Measurements from ENCODE around the gene ZPBP2. TPM values are rescaled to one million over a fixed set of nuclear protein-coding genes. Genes with fewer than 3 reads are reported as not detected.
"Not testable (repeated sequence)": the region's sequence is repeated elsewhere in the genome, so short reads cannot be mapped to it uniquely, and the experiment has no call there.

Gene ZPBP2
- total RNA-seq, 6 experiments from 2014 or later = not detected

GRCh38 chr17:39898088-39898487 is 30.1 kb downstream of the ZPBP2 start:
- 91% methylated on average over 4 of the region's 4 CpGs for WGBS (ENCODE audit: insufficient coverage, low coverage, low lambda C conversion rate, missing lambda C conversion rate)
- DNase-seq (no peak), ATAC-seq (no peak)
- no peaks in the 10 kb centered on the region for H3K4me1 ChIP-seq
- intact Hi-C loops (cut with DNase I) = no loop called here
- no peaks in the 10 kb centered on the region for H3K27me3 ChIP-seq
- TF ChIP-seq POLR2A (IDR thresholded peaks at IDR 0.05) = no peak
- TF ChIP-seq CTCF (IDR thresholded peaks at IDR 0.05) = no peak
- no peak overlapping the region for H3K27ac ChIP-seq
- H3K4me3 ChIP-seq = no peak overlapping the region
- H3K9me3 ChIP-seq = no peaks in the 10 kb centered on the region
- H3K36me3 ChIP-seq = no peaks in the 10 kb centered on the region

- Histone ChIP-seq H3K9me3 (no peaks in the 10 kb centered on the region), H3K4me3 (no peak overlapping the region), H3K27ac (no peak overlapping the region), H3K4me1 (no peaks in the 10 kb centered on the region), H3K36me3 (peaks cover 0 to 9% (median 2%) of the 10 kb centered on the region in 4 donors), H3K27me3 (no peaks in the 10 kb centered on the region)
- ATAC-seq (no peak), DNase-seq (no peak)
- intact Hi-C loops (cut with DNase I) = no loop called here
- TF ChIP-seq CTCF (IDR thresholded peaks at IDR 0.05) (no peak), POLR2A (IDR thresholded peaks at IDR 0.05) (no peak)
These were observed 31.2 kb downstream of the ZPBP2 start for GRCh38 chr17:39899215-39899614.

- whole genome bisulfite sequencing (ENCODE audit: insufficient coverage, low coverage, low lambda C conversion rate, missing lambda C conversion rate) = 92% methylated on average over 2 of the region's 2 CpGs
- H3K9me3 ChIP-seq; H3K27me3 ChIP-seq; H3K27ac ChIP-seq; H3K4me3 ChIP-seq; DNase-seq; H3K36me3 ChIP-seq; intact Hi-C loops (cut with DNase I): not testable (repeated sequence)
- peaks cover 0 to 11% (median 3%) of the 10 kb centered on the region in 4 donors for H3K4me1 ChIP-seq
- ATAC-seq = peak in 1 of 4 donors; percentile 6
These were observed 34.0 kb downstream of the ZPBP2 start for GRCh38 chr17:39902027-39902426.

GRCh38 chr17:39903158-39903884 is 35.3 kb downstream of the ZPBP2 start:
- H3K36me3 ChIP-seq = peaks cover 0 to 15% (median 3%) of the 10 kb centered on the region in 4 donors
- peak in 1 of 3 donors; percentile 10 for DNase-seq
- TF ChIP-seq POLR2A (IDR thresholded peaks at IDR 0.05) (no peak), CTCF (IDR thresholded peaks at IDR 0.05) (no peak)
- H3K4me3 ChIP-seq = no peak overlapping the region
- peaks cover 0 to 11% (median 3%) of the 10 kb centered on the region in 4 donors for H3K4me1 ChIP-seq
- no peak overlapping the region for H3K27ac ChIP-seq
- ATAC-seq = no peak
- WGBS (ENCODE audit: insufficient coverage, low coverage, low lambda C conversion rate, missing lambda C conversion rate) = 73% methylated on average over 1 of the region's 4 CpGs
- no peaks in the 10 kb centered on the region for H3K27me3 ChIP-seq
- intact Hi-C loops (cut with DNase I) = no loop called here
- no peaks in the 10 kb centered on the region for H3K9me3 ChIP-seq

- Histone ChIP-seq H3K4me1 (peaks cover 0 to 11% (median 3%) of the 10 kb centered on the region in 4 donors), H3K27ac (peak overlapping the region in 1 of 3 donors; percentile 6), H3K36me3 (peaks cover 0 to 27% (median 7%) of the 10 kb centered on the region in 4 donors), H3K9me3 (no peaks in the 10 kb centered on the region), H3K27me3 (no peaks in the 10 kb centered on the region), H3K4me3 (no peak overlapping the region)
- intact Hi-C loops (cut with DNase I) = no loop called here
- no peak for TF ChIP-seq POLR2A (IDR thresholded peaks at IDR 0.05)
- no peak for TF ChIP-seq CTCF (IDR thresholded peaks at IDR 0.05)
- ATAC-seq (peak in 2 of 4 donors; percentile 50 to 57), DNase-seq (no peak)
- 67% methylated on average over 1 of the region's 3 CpGs for WGBS (ENCODE audit: insufficient coverage, low coverage, low lambda C conversion rate, missing lambda C conversion rate)
These were observed 36.9 kb downstream of the ZPBP2 start for GRCh38 chr17:39904990-39905288.

Measured in right lobe of liver (tissue), 6 donors.